HG03196 (cell line): Measurements from ENCODE around the gene ACSF2.

ENCODE experiments used
- ATAC-seq: cut with Tn5 transposase; IDR thresholded peaks from one replicate; pipeline ENCODE4 v1.9.1; 2021; ENCODE audit not compliant: unreplicated experiment

ACSF2 gene

DNA sequence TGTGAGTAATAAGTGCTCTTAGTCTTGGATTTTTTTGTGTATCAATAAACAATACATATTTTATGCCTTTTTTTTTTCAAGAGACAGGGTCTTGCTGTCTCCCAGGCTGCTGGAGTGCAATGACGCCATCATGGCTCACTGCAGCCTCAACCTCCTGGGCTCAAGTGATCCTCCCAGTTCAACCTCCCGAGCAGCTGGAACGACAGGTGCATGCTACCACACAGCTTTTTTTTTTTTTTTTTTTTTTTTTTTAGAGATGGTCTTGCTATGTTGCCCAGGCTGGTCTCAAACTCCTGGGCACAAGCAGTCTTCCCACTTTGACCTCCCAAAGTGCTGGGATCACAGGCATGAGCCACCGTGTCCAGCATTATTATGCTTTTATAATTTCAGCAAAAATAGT, 13.0 kb downstream of the ACSF2 start:
- no peak for ATAC-seq

DNA sequence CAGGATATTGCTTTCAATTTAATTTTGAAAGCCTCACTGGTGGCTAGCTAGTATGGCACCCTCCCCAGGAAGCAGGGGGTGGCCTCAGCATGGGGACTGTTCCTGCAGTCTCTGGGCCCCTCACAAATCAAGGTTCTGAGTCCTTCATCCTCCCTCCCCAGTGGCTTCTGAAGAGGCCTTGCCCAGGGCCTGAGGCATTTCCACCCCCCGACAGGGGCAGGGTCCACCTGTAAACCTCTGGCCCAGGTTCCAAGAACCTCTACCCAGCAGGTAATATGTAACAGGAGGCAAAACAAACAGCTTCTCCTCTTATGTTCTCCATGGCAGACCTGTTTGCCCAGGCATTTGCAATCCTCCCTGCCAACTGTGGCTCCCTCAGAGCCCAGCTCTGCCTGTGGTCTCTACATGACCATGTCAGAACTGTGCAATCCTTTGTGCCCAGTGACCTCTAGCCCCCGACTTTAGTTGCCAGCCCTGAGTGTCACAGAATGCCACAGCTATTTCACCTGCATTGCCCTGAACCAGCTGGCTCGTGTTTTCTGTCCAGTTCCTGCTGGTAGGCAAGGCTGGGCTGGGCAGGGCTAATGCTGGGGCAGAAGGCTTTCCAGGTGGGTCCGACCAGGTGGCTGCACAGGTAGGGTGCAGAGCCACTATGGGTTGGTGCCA, 14.3 kb downstream of the ACSF2 start:
- ATAC-seq: no peak

DNA sequence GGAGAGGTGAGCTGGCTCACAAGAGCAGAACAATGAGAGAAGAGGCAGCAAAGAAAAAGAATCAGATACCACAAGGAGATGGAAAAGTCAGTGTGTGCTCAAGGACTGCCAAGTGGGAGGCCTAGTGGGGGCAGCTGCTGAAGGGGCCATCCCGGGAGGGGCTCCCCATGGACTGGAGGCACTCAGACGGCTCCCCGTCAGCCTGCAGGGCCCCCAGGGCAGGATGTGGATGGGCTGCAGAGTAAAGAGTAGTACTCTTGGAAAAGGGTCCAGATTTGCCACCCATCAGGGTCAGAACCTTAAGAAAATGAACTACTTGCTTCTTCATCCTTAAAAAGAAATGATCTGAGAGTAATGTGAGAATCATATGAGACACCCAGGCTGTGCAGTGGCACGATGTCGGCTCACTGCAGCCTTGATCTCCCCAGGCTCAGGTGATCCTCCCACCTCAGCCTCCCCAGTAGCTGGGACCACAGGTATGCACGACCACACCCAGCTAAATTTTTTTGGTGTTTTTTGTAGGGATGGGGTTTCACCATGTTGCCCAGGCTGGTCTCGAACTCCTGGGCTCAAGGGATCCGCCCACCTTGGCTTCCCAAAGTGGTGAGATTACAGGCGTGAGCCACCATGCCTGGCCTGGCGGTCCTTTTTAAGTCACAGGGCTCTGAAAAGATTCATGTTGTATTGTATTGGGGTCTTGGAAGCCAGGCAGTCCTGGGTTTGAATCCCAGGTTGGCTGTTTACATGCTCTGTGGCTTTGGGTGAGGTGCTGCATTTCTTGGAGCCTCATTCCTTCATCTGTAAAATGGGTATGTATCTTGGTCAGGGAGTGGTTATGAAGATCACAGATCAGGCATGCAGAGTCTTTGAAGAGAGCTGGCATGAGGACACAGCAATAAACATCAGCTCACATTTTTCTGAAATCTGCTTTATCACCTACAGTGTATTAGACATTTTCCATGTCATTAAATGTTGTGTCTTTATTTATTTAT, 15.1 kb downstream of the ACSF2 start:
- ATAC-seq: no peak

DNA sequence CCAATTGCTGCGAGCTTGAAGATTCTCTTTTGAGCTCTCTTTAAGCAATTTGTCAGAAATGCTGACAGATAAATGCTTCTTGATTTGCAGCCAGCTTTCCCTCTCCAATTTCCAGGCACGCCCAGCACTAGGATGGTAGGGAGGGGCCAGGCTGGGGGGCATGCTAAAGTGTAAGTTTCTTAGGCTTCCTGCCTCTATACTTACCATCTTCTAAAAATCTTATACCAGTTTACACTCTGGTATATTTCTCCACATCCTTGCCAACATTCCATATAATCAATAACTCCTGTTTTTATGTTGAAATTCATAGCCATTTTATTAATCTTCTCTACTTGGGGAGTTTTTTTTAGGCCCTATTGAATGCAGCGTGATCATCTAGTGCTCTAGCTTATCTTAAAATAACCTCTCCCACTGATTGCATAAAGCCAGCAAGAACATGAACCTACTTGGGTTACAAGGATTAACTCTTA, 17.5 kb downstream of the ACSF2 start:
- ATAC-seq: no peak

DNA sequence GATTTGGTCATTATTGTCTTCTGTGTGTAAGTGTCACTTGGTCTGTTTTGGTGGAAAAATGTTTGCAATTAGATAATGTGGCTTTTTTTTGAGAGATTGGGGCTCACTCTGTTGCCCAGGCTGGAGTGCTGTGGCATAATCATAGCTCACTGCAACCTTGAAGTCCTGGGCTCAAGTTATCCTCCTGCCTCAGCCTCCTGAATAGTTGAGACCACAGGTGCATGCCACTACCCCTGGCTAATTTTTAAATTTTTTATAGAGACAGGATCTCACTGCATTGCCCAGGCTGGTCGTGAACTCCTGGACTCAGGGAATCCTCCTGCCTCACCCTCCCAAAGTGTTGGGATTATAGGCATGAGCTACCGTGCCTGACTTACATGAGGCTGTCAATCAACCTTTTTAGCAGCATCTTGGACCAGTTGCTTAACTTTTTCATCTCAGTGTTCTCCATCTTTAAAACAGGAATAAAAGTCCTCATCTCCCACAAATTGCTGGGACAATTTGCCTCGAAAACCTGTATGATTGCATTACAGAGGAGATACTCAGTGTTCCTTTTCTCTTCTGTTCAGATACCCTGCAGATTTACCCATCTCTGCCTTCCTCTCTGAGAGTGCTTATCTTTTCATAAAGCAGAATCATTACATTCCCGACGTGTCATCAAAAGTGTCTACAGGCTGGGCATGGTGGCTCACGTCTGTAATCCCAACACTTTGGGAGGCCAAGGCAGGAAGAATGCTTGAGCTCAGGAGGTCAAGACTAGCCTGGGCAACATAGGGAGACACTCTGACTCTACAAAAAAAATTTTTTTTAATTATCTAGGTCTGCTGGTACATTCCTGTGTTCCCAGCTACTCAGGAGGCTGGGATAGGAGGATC, 19.1 kb downstream of the ACSF2 start:
- ATAC-seq: no peak

DNA sequence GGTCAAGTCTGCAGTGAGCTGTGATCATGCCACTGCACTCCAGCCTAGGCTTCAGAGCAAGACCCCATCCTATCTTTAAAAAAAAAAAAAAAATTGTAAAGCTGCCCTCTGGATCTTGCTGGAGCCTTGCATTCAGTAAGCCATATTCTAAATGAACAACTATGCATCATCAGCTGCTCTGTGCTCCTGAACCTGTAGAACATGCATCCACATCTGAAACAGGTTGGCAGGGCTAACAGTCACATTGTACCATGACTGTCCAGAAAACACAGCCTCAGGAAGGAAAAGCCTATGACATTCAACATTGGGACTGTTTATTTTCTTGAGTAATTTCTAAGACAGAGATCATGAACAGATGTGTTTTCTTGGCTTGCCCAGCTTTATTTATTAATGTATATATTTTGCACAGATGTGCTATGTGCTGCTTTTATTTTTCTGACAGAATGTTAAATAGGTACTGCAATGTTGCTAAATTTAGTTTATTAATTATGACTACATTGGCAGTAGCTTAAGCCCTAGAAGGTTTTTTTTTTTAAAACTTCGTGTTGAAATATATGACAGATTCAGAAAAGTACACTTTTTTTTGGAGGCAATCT, 19.8 kb downstream of the ACSF2 start:
- no peak for ATAC-seq

DNA sequence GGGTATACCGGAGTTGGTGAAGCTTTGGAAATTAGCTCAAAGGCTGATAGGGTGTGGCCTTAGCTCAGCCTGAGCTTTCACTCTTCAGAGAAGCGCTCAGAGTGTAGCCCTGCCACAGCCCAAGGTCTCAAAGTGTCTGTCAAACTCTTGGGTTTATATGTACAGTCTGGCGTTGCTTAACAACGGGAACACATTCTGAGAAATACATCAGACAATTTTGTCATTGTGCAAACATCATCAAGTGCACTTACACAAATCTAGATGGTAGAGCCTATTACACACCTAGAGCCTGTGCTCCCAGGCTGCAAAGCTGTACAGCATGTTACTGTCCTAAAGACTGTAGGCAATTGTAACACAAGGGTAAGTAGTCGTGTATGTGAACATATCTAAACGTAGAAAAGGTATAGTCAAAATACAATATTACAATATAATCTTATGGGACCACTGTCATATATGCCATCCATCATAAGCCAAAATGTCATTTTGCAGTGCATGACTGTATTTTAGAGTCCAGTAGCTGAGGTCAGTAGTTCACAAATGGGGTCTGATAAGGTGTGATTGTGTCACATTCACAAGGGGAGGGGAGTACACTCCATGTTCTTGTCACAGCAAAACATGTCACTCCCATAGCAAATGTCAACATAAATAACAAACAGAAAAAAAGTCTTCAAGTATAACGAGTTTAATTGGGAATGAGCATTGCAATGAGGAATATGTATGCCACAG, 22.0 kb downstream of the ACSF2 start:
- ATAC-seq: no peak

DNA sequence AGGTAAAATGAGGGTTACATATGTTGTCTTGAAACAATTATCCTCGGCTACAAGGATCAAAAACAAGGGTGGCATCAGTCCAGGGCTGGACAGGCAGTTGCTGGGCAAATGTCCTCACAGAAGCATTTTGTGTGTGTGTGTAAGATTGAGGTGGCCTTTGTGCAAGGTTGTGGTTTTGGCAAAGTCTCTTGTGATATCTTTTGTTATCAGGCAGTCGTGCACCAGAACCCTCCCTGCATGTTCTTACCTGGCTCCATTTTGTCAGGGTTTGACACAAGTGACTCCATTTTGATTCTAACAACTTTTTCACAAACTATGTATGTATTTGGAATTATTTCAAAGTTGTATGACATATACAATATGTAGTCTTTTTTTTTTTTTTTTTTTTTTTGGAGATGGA, 22.6 kb downstream of the ACSF2 start:
- no peak for ATAC-seq

DNA sequence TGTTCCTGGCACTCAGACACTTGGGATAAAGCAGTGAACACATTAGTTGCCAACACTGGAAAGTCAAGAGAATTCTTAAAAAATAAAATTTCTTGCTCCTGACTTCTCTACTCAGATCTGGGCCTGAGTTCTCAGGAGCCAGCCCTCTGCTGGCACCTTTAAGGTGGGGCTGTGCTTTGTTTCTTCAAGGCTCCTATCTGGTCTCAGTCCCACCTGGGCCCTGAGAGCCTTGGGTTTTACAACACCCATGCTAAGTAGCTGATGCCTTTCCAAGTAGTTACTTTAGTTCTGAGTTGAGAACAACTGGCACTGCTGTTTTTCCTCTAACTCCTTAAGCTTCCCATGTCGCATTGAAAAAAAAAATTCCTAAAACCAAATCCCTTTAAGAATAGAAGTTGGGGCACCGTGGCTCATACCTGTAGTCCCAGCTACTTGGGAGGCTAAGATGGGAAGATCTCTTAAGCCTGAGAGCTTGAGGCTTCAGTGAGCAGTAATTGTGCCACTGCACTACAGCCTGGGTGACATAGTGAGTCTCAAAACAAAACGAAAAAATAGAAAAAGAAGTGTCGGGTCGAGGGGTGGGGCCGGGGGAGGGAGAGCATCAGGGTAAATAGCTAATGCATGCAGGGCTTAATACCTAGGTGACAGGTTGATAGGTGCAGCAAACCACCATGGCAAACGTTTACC, 26.1 kb downstream of the ACSF2 start:
- no peak for ATAC-seq

DNA sequence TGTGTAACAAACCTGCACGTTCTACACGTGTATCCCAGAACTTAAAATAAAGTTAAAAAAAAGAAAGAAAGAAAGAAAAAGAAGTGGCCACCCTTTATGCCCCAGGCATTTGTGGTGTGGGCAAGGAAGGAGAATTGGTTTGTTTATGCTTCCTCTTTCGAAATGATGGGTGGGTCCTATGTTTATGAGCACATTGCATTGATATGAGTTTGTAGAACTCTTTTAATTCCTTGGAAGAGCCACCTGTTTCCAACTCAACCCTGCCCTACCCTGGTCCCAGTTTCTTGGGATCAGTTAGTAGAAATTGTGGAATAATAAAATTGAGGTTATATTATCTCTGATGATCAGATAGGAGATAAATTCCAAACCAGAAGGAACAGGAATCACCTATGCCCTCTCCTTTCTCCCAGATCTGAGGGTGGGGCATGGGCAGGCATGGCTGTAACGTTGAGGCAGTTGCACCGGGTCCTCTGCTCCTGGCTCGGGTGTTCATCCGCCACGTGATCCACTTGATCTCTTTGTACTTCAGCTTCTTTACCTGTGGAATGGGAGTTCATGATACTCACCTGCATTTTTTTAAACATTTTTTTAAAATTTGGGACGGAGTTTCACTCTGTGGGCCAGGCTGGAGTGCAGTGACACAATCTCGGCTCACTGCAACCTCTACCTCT, 26.7 kb downstream of the ACSF2 start:
- no peak for ATAC-seq

DNA sequence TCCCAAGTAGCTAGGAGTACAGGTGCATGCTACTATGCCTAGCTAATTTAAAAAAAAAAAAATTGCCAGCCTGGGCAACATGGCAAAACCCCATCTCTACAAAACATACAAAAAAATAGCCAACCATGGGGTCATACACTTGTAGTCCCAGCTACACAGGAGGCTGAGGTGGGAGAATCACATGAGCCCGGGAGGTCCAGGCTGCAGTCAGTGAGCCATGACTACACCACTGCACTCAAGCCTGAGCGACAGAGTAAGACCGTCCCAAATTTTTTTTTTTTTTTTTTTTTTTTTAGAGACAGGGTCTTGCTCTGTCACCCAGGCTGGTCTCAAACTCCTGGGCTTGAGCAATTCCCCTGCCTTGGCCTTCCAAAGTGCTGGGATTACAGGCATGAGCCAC, 27.9 kb downstream of the ACSF2 start:
- no peak for ATAC-seq

DNA sequence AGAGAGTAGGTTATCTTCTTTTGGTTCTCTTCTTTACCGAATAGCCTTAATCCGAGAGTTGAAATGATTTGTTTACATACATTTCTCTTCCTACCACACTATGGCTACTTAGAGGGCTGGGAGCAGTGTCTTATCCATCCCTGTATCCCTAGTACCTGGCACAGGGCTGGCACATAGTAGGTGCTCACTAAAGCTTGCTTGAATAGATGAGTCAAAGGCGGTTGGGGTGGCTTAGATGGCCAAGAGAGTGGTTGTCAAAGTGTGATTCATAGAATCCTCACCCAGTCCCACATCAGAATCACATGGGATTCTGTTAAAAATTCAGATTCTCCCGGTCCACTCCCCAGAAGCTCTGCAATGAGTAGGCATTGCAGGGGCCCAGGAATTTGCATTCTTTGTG, 31.6 kb downstream of the ACSF2 start:
- ATAC-seq: no peak

DNA sequence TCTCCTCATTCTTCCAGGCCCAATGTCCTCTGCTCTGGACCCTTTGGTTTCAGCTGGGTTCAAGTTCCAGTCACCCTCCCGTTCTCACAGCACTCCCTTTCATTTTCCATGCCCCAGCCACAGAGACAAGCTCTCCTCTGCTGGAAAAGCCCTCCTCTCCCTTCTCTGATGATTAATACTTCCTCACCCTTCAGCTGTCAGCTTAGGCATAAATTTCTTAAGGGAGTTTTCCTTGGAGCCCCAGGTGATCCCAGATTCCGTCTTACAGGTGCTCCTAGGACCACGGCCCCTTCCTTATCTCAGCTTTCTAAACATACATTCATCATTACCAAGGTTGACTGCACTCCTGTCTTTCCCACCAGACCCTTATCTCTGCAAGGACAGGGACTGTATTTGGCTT, 32.3 kb downstream of the ACSF2 start:
- no peak for ATAC-seq

DNA sequence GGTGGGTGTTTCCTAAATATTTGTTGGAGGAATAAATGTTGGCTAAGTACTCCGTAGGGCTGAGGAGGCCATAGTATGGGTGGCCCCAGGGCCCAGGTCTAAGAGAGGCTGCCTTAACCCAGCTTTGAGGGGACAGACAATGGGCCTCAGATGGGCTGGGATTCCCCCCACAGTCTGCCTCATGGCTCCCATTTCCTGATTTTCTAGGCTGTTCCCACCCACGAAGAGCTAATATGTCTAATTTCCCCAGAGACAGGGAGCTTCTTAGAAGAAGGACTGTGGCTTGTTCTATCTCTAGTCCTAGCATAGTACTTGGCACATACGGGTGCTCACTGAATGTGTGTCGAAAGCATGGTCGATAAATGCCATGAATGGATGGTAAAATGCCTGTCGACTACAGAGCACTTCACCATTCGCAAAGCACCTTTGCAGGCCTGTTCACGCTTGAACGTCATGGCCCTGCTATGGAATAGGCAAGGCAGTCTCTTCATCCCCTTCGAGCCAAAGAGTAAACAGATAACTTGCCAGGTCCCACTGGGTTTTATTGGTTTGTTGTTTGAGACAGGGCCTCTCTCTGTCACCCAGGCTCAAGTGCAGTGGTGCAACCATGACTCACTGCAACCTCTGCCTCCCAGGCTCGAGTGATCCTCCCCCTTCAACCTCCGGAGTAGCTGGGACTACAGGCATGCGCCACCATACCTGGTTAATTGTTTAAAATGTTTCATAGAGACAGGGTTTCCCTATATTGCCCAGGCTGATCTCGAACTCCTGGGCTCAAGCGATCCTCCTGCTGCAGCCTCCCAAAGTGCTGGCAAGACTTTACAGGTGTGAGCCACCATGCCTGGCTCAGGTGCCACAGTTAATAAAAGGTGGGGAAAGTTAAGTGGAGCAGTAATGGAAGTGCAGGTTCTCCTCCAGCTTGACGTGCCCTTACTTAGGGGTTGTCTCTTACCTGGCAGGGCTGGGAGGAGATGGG, 33.0 kb downstream of the ACSF2 start:
- no peak for ATAC-seq

DNA sequence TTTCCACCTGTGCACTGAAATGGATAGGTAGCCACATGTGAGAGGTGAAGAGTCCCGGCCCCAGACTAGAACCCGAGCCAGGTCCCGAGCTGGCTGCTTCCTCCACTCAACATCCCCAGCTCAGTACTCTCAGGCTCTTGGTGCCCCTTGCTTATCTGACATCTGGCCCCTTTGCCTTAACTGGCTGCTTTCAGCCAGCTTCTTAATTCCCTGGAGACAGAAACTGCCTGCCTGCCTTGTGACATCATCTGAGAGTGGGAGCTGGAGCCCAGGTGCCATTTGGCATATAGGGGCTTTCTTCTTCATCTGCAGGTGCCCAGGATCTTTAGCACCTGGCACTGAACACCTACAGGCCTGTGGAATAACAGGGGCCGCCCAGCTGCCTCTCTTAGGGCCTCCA, 33.7 kb downstream of the ACSF2 start:
- no peak for ATAC-seq

DNA sequence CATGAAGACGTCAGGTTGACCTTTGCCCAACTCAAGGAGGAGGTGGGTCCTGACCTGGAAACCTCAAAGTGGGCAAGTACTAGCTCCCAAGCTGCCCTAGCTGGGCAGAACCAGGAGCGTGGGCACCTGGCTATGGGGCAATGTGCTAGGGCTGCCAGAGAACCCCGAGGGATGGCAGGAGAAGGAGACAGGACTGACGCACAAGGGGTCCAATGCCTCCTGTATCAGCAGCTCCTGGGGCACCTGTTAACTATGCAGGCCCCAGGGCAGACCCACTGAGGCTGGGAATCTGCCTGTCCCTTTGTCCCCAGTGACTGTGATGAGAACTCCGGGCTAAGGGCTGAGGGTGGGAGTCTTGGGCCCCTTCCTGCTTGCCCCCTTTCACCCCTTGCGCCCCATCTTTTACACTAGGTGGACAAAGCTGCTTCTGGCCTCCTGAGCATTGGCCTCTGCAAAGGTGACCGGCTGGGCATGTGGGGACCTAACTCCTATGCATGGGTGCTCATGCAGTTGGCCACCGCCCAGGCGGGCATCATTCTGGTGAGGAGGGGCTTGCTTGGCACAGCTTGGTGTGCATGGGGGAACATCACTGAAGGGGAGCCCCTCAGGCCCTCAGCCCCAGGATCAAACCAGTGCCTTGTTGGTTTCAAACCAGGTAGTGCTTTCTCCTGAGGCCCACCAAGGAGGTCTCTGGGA, 35.0 kb downstream of the ACSF2 start:
- ATAC-seq: no peak

DNA sequence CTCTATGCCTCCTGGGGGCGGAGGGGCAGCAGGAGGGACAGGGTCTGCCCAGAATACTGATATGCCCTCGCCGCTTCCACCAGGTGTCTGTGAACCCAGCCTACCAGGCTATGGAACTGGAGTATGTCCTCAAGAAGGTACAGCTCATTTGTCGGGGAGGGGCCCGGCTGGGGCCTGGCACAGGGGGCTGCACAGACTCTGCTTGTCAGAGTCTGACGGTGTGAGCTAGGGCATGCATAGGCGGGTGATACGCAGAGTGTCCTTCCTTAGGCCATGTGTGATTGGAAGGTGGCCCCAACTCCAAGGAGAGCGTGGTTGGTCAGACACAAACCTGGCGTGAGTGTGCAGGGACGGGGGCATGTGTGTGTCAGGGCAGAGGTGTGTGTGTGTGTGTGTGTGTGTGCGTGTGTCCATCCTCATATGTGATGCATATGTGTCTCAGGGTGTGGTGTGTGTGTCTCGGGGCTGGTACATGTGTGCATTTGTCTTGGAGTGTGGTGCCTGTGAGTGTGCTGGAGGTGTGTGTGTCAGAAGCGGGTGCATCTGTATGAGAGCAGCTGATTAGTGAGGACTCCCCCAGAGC, 35.6 kb downstream of the ACSF2 start:
- no peak for ATAC-seq
